DND-41 (cell line): ENCODE measurements around the gene GRIN1.

ENCODE experiments used
- ATAC-seq: fragments of 200-7000 bp; cut with Tn5 transposase; 3 replicates; pipeline ENCODE4 v1.9.1; 2021; ENCODE audit warnings: low read depth; ENCODE audit not compliant: insufficient read depth
- DNase-seq: peaks from one replicate; pipeline ENCODE4 v3.0.0-alpha.2; 2020
- H2AFZ ChIP-seq: 2 replicates; pipeline ENCODE4 v1.6.0; 2012; ENCODE audit warnings: low read depth, low read length
- H3K27ac ChIP-seq: 2 replicates; pipeline ENCODE4 v1.5.1; 2012; ENCODE audit warnings: low read length, inconsistent platforms
- H3K27me3 ChIP-seq: fragments of 200-600 bp; sonication (generic); 2 replicates; pipeline ENCODE4 v1.6.0; 2012; ENCODE audit warnings: low read length, mild to moderate bottlenecking, inconsistent platforms; ENCODE audit not compliant: insufficient read depth, poor library complexity
- H3K36me3 ChIP-seq: 2 replicates; pipeline ENCODE4 v1.5.1; 2012; ENCODE audit warnings: low read length, inconsistent platforms; ENCODE audit not compliant: insufficient read depth
- H3K4me1 ChIP-seq: 2 replicates; pipeline ENCODE4 v1.5.1; 2012; ENCODE audit warnings: mild to moderate bottlenecking, low read length; ENCODE audit not compliant: insufficient read depth
- H3K4me2 ChIP-seq: 2 replicates; pipeline ENCODE4 v1.6.0; 2012; ENCODE audit warnings: mild to moderate bottlenecking, moderate library complexity, low read length, inconsistent platforms; ENCODE audit not compliant: insufficient read depth
- H3K4me3 ChIP-seq, 2 experiments: fragments of 200-600 bp in 1 of 2; shearing (Covaris generic) in 1 of 2; 2 replicates each; pipeline ENCODE4 v1.5.1; 2012 to 2016; ENCODE audit warnings: inconsistent platforms in 2 of 2, low read length in 2 of 2, mild to moderate bottlenecking in 2 of 2, low read depth in 1 of 2, moderate library complexity in 1 of 2
- H3K79me2 ChIP-seq: 2 replicates; pipeline ENCODE4 v1.6.0; 2012; ENCODE audit warnings: low read length, inconsistent platforms; ENCODE audit not compliant: insufficient read depth
- H3K9ac ChIP-seq: 2 replicates; pipeline ENCODE4 v1.6.0; 2012; ENCODE audit warnings: low read depth, mild to moderate bottlenecking, inconsistent platforms, low read length, moderate library complexity
- H3K9me3 ChIP-seq: 2 replicates; pipeline ENCODE4 v1.5.1; 2012; ENCODE audit warnings: low read length, moderate library complexity, mild to moderate bottlenecking, inconsistent platforms; ENCODE audit not compliant: insufficient read depth, severe bottlenecking
- H4K20me1 ChIP-seq: 2 replicates; pipeline ENCODE4 v1.6.0; 2012; ENCODE audit warnings: low read length; ENCODE audit not compliant: insufficient read depth
- EZH2 ChIP-seq: IDR thresholded peaks from 3 replicates; pipeline ENCODE4 v1.6.1; 2012; ENCODE audit warnings: borderline replicate concordance, low read depth, mild to moderate bottlenecking, moderate library complexity, low read length, inconsistent platforms; ENCODE audit not compliant: severe bottlenecking
- TF ChIP-seq, protein P1 (sequence below): IDR thresholded peaks from 2 replicates; pipeline ENCODE4 v1.5.1; 2012; ENCODE audit warnings: borderline replicate concordance, low read length, moderate library complexity, mild to moderate bottlenecking; ENCODE audit not compliant: poor library complexity, severe bottlenecking; ENCODE audit errors: extremely low read depth

Gene GRIN1

DNA sequence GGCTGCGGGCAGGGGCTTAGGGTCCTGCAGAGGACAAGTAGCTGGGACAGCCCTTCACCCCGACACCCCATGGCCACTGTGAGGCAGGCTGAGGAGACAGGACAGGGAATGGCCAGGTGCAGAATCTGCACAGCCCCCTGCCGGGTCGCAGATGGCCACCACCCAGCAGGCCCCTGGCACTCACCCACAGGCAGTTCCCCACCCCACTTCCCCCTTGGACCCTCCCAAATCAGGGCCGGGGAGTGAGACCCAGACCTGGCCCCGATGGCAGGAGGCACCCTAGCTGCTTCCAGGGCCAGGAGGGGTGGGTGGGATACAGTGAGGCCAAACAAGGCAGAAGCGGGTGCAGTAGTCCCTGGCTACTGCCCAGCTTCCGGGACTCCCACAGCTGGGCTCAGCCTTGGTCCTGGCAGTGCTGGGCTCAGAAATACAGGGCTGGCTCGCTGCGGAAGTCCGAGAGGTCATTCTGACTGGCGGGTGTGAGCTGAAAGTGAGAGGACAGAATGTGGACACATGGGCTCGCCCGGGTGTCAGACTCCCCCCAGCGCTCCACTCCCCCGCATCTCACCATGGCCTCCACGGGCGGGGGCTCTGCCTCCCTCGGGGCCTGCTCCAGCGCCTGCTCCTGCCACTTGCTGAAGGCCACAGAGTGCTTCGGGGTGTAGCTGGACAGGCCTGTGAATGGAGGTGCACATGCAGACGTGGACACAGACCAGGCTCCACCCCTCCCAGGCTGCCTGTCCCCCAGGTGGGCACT is 52.9 kb downstream of the GRIN1 start:
- Histone ChIP-seq H3K4me3 (no peak overlapping the region), H3K9me3 (no peaks in the 10 kb centered on the region), H2AFZ (no peak overlapping the region), H3K27me3 (no peaks in the 10 kb centered on the region), H3K4me2 (no peak overlapping the region), H3K36me3 (peaks cover 32% of the 10 kb centered on the region), H4K20me1 (peaks cover 31% of the 10 kb centered on the region), H3K9ac (no peak overlapping the region), H3K27ac (no peak overlapping the region), H3K4me1 (peaks cover 30% of the 10 kb centered on the region), H3K79me2 (peaks cover 34% of the 10 kb centered on the region)
- no peak for DNase-seq
- TF ChIP-seq, protein P1, sequence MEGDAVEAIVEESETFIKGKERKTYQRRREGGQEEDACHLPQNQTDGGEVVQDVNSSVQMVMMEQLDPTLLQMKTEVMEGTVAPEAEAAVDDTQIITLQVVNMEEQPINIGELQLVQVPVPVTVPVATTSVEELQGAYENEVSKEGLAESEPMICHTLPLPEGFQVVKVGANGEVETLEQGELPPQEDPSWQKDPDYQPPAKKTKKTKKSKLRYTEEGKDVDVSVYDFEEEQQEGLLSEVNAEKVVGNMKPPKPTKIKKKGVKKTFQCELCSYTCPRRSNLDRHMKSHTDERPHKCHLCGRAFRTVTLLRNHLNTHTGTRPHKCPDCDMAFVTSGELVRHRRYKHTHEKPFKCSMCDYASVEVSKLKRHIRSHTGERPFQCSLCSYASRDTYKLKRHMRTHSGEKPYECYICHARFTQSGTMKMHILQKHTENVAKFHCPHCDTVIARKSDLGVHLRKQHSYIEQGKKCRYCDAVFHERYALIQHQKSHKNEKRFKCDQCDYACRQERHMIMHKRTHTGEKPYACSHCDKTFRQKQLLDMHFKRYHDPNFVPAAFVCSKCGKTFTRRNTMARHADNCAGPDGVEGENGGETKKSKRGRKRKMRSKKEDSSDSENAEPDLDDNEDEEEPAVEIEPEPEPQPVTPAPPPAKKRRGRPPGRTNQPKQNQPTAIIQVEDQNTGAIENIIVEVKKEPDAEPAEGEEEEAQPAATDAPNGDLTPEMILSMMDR, result no peak
- no peak for TF ChIP-seq EZH2
- ATAC-seq, result no peak

DNA sequence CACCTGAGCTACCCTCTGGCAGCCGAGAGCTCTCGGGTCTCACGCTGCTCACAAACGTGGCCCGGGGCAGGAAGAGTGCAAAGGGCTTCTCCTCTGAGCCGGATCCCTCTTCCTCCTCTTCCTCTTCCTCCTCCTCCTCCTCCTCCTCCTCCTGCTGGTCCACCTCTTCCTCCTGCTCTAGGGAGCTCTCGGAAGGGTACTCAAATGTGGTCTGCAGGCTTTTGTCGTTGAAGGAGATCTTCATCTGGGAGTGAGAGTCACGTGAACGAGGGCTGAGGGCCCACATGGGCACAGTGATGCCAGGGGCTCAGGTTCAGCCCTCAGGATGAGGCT is 53.5 kb downstream of the GRIN1 start:
- Histone ChIP-seq H3K9ac (no peak overlapping the region), H3K9me3 (no peaks in the 10 kb centered on the region), H2AFZ (no peak overlapping the region), H3K27me3 (no peaks in the 10 kb centered on the region), H4K20me1 (peaks cover 29% of the 10 kb centered on the region), H3K79me2 (peaks cover 30% of the 10 kb centered on the region), H3K36me3 (peaks cover 28% of the 10 kb centered on the region), H3K4me2 (no peak overlapping the region), H3K4me3 (no peak overlapping the region), H3K27ac (no peak overlapping the region), H3K4me1 (peaks cover 26% of the 10 kb centered on the region)
- TF ChIP-seq EZH2, result no peak
- TF ChIP-seq, protein P1, result no peak
- DNase-seq, result no peak
- ATAC-seq, result no peak

DNA sequence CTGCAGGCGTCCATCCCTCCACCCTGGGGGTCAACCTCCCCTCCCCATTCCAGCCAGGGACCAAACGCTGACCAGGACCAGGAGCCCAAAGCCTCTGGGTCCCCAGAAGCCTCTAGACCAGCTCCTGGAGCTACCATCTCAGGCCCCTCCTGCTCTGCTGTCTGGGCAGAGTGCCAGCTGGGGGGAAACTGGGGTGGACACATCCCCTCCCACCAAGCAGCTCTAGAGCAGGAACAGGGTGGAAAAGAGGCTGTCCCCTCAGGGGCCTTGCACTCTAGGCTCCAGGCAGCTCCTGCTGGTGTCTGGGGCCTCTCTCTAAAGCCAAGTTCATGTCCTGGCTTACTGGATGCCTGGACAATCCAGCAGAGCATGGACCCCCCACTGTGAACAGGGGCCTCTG is 53.9 kb downstream of the GRIN1 start:
- Histone ChIP-seq H3K4me2 (no peak overlapping the region), H3K9ac (no peak overlapping the region), H2AFZ (no peak overlapping the region), H4K20me1 (peaks cover 34% of the 10 kb centered on the region), H3K36me3 (peaks cover 28% of the 10 kb centered on the region), H3K4me1 (peaks cover 26% of the 10 kb centered on the region), H3K27ac (no peak overlapping the region), H3K4me3 (no peak overlapping the region), H3K9me3 (no peaks in the 10 kb centered on the region), H3K27me3 (no peaks in the 10 kb centered on the region), H3K79me2 (peaks cover 30% of the 10 kb centered on the region)
- ATAC-seq (no peak), DNase-seq (no peak)
- TF ChIP-seq, protein P1, result no peak
- TF ChIP-seq EZH2, result no peak
